WTC11 (cell line): Measurements from ENCODE around the gene MCF2L2. TPM values are rescaled to one million over a fixed set of nuclear protein-coding genes. Genes with fewer than 3 reads are reported as not detected.

Experiments
- ATAC-seq: fragments of 200-7000 bp; cut with Tn5 transposase; 2 replicates; pipeline ENCODE4 v1.10.0; 2021; ENCODE audit warnings: mild to moderate bottlenecking, moderate library complexity
- CTCF ChIA-PET: fragments of 300-600 bp; sonication (Branson Sonifier 250); formaldehyde crosslinking; loops from one replicate; lab custom pipeline; 2021; ENCODE audit warnings: antibody characterized with exemption; lab: Charles Lee
- POLR2A ChIA-PET: fragments of 350-600 bp; sonication (Branson Sonifier 250); formaldehyde crosslinking; loops from one replicate; lab custom pipeline; 2021; ENCODE audit warnings: antibody characterized with exemption; lab: Charles Lee
- DNase-seq: peaks from one replicate; pipeline ENCODE4 v3.0.0; 2021; ENCODE audit warnings: low spot score
- H3K27ac Mint-ChIP-seq: 2 replicates; pipeline ENCODE4 v1.8.0; 2021; ENCODE audit warnings: mixed read lengths
- H3K27me3 Mint-ChIP-seq: 2 replicates; pipeline ENCODE4 v1.8.0; 2021; ENCODE audit warnings: low read depth, mild to moderate bottlenecking, moderate library complexity, mixed read lengths
- H3K36me3 Mint-ChIP-seq: 2 replicates; pipeline ENCODE4 v1.8.0; 2021; ENCODE audit warnings: mixed read lengths
- H3K4me1 Mint-ChIP-seq: 2 replicates; pipeline ENCODE4 v1.8.0; 2022; ENCODE audit warnings: mixed read lengths
- H3K4me3 Mint-ChIP-seq: 2 replicates; pipeline ENCODE4 v1.8.0; 2021; ENCODE audit warnings: mild to moderate bottlenecking, moderate library complexity, mixed read lengths
- H3K9me3 Mint-ChIP-seq: 2 replicates; pipeline ENCODE4 v1.8.0; 2021; ENCODE audit warnings: mixed read lengths
- ATF3 ChIP-seq: sonication (generic); formaldehyde crosslinking; conservative IDR thresholded peaks from 2 replicates; pipeline ENCODE4 v1.8.1; 2022; ENCODE audit warnings: mild to moderate bottlenecking, missing genetic modification reagents
- CREB1 ChIP-seq: sonication (generic); formaldehyde crosslinking; IDR thresholded peaks from 2 replicates; pipeline ENCODE4 v1.8.0; 2023; ENCODE audit warnings: mild to moderate bottlenecking, missing genetic modification reagents
- E2F5 ChIP-seq: sonication (generic); formaldehyde crosslinking; IDR thresholded peaks from 2 replicates; pipeline ENCODE4 v1.8.1; 2022; ENCODE audit warnings: mild to moderate bottlenecking, moderate library complexity, missing genetic modification reagents
- ELF4 ChIP-seq: sonication (generic); formaldehyde crosslinking; IDR thresholded peaks from 2 replicates; pipeline ENCODE4 v1.8.1; 2022; ENCODE audit warnings: low read depth, mild to moderate bottlenecking, moderate library complexity, missing genetic modification reagents
- HMGA2 ChIP-seq: fragments of 250-450 bp; sonication (Bioruptor Pico); IDR thresholded peaks from 2 replicates; pipeline ENCODE4 v1.4.0; 2021; ENCODE audit warnings: mild to moderate bottlenecking, moderate library complexity
- IRF2 ChIP-seq: sonication (generic); formaldehyde crosslinking; IDR thresholded peaks from 2 replicates; pipeline ENCODE4 v1.8.0; 2022; ENCODE audit warnings: low read depth, missing genetic modification reagents, borderline replicate concordance
- KAT7 ChIP-seq: sonication (generic); formaldehyde crosslinking; IDR thresholded peaks from 2 replicates; pipeline ENCODE4 v1.8.1; 2023; ENCODE audit warnings: missing genetic modification reagents, mild to moderate bottlenecking, borderline replicate concordance
- NFYB ChIP-seq: sonication (generic); formaldehyde crosslinking; conservative IDR thresholded peaks from 2 replicates; pipeline ENCODE4 v1.8.0; 2022; ENCODE audit warnings: low read depth, missing genetic modification reagents
- NR1H2 ChIP-seq: sonication (generic); formaldehyde crosslinking; IDR thresholded peaks from 2 replicates; pipeline ENCODE4 v1.9.0; 2021; ENCODE audit warnings: mild to moderate bottlenecking, moderate library complexity, missing genetic modification reagents
- NR2C2 ChIP-seq: sonication (generic); formaldehyde crosslinking; IDR thresholded peaks from 2 replicates; pipeline ENCODE4 v1.8.0; 2022; ENCODE audit warnings: mild to moderate bottlenecking, missing genetic modification reagents
- PRRX2 ChIP-seq: fragments of 250-450 bp; sonication (Bioruptor Pico); IDR thresholded peaks from 2 replicates; pipeline ENCODE4 v1.8.0; 2021; ENCODE audit warnings: mild to moderate bottlenecking
- SMAD3 ChIP-seq: sonication (generic); formaldehyde crosslinking; IDR thresholded peaks from 2 replicates; pipeline ENCODE4 v1.8.0; 2022; ENCODE audit warnings: missing genetic modification reagents, mild to moderate bottlenecking, borderline replicate concordance
- STAT6 ChIP-seq: sonication (generic); formaldehyde crosslinking; conservative IDR thresholded peaks from 2 replicates; pipeline ENCODE4 v1.8.1; 2023; ENCODE audit warnings: mild to moderate bottlenecking, low read depth, missing genetic modification reagents, moderate library complexity
- TEAD1 ChIP-seq: sonication (generic); formaldehyde crosslinking; IDR thresholded peaks from 2 replicates; pipeline ENCODE4 v1.8.0; 2022; ENCODE audit warnings: mild to moderate bottlenecking, missing genetic modification reagents
- ZBTB43 ChIP-seq: sonication (generic); formaldehyde crosslinking; IDR thresholded peaks from 2 replicates; pipeline ENCODE4 v1.8.1; 2023; ENCODE audit warnings: mild to moderate bottlenecking, missing genetic modification reagents
- ZMAT4 ChIP-seq: fragments of 250-450 bp; sonication (Bioruptor Pico); IDR thresholded peaks from 2 replicates; pipeline ENCODE4 v1.9.0; 2021; ENCODE audit warnings: mild to moderate bottlenecking
- ZNF138 ChIP-seq: sonication (generic); formaldehyde crosslinking; conservative IDR thresholded peaks from 2 replicates; pipeline ENCODE4 v1.8.1; 2022; ENCODE audit warnings: mild to moderate bottlenecking, moderate library complexity, missing genetic modification reagents
- ZNF219 ChIP-seq: sonication (generic); formaldehyde crosslinking; IDR thresholded peaks from 2 replicates; pipeline ENCODE4 v1.8.0; 2023; ENCODE audit warnings: missing genetic modification reagents, mild to moderate bottlenecking, borderline replicate concordance
- ZNF232 ChIP-seq: sonication (generic); formaldehyde crosslinking; IDR thresholded peaks from 2 replicates; pipeline ENCODE4 v1.8.0; 2022; ENCODE audit warnings: mild to moderate bottlenecking, missing genetic modification reagents
- ZNF281 ChIP-seq: sonication (generic); formaldehyde crosslinking; IDR thresholded peaks from 2 replicates; pipeline ENCODE4 v1.8.0; 2023; ENCODE audit warnings: mild to moderate bottlenecking, missing genetic modification reagents
- ZNF425 ChIP-seq: fragments of 250-450 bp; sonication (Bioruptor Pico); conservative IDR thresholded peaks from 2 replicates; pipeline ENCODE4 v1.9.0; 2021; ENCODE audit warnings: mild to moderate bottlenecking
- total RNA-seq: library from RNA; stranded (reverse); gene quantifications from 3 replicates; pipeline ENCODE4 v1.2.3, GENCODE V29; 2021
- TF ChIP-seq, protein P1 (sequence below): fragments of 250-450 bp; sonication (Bioruptor Pico); IDR thresholded peaks from 2 replicates; pipeline ENCODE4 v2.1.2; 2022; ENCODE audit warnings: mild to moderate bottlenecking, moderate library complexity
- TF ChIP-seq, protein P2 (sequence below): sonication (generic); formaldehyde crosslinking; IDR thresholded peaks from 2 replicates; pipeline ENCODE4 v1.8.1; 2023; ENCODE audit warnings: mild to moderate bottlenecking, missing genetic modification reagents, moderate library complexity

Gene MCF2L2
- total RNA-seq, 1 experiment from 2014 or later = 7.5 TPM

DNA sequence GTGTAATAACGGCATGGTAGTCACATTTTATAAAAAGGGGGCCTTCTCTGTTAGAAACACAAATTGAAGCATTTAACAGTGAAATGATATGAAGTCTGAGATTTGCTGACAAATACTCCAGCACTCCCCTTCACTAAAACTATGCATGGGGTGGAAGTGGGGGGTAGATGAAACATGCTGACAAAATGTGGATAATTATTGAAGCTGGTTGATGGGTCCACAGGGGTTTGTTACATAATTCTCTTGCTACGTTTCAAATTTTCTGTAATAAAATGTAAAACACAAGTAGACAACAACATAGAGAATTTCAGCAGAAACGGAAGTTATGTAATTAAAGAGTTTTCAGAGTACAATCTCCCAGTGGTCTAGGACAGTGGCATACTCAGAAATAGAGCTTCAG is 37.0 kb downstream of the MCF2L2 start (continued):
- TF ChIP-seq ZBTB43 (CRISPR knock-in tag) (no peak), HMGA2 (no peak), NR1H2 (CRISPR knock-in tag) (no peak), ZNF232 (no peak), NR2C2 (no peak), TEAD1 (no peak)
- TF ChIP-seq, protein P1, sequence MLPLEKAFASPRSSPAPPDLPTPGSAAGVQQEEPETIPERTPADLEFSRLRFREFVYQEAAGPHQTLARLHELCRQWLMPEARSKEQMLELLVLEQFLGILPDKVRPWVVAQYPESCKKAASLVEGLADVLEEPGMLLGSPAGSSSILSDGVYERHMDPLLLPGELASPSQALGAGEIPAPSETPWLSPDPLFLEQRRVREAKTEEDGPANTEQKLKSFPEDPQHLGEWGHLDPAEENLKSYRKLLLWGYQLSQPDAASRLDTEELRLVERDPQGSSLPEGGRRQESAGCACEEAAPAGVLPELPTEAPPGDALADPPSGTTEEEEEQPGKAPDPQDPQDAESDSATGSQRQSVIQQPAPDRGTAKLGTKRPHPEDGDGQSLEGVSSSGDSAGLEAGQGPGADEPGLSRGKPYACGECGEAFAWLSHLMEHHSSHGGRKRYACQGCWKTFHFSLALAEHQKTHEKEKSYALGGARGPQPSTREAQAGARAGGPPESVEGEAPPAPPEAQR = no peak

GRCh38 chr3:183390844-183391243 is 37.6 kb downstream of the MCF2L2 start:
- DNase-seq (no peak), ATAC-seq (no peak)
- H3K9me3 Mint-ChIP-seq = no peaks in the 10 kb centered on the region
- POLR2A ChIA-PET = no interaction called here
- H3K27me3 Mint-ChIP-seq = no peaks in the 10 kb centered on the region
- H3K4me3 Mint-ChIP-seq = no peak overlapping the region
- no peak overlapping the region for H3K27ac Mint-ChIP-seq
- TF ChIP-seq STAT6 (CRISPR knock-in tag) = no peak
- no peak for TF ChIP-seq ZBTB43 (CRISPR knock-in tag)
- TF ChIP-seq, protein P2, sequence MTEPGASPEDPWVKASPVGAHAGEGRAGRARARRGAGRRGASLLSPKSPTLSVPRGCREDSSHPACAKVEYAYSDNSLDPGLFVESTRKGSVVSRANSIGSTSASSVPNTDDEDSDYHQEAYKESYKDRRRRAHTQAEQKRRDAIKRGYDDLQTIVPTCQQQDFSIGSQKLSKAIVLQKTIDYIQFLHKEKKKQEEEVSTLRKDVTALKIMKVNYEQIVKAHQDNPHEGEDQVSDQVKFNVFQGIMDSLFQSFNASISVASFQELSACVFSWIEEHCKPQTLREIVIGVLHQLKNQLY (CRISPR knock-in tag) = no peak
- TF ChIP-seq ZNF281 (CRISPR knock-in tag) = no peak
- TF ChIP-seq ZMAT4 (CRISPR knock-in tag) = no peak
- no peak for TF ChIP-seq IRF2
- TF ChIP-seq PRRX2 = no peak
- TF ChIP-seq CREB1 = no peak
- TF ChIP-seq KAT7 = no peak
- no peak for TF ChIP-seq TEAD1
- no peak for TF ChIP-seq ZNF219 (CRISPR knock-in tag)
- TF ChIP-seq HMGA2 = no peak
- TF ChIP-seq ZNF425 (CRISPR knock-in tag) = no peak
- no peak for TF ChIP-seq E2F5 (CRISPR knock-in tag)
- TF ChIP-seq NFYB = no peak
- no peak for TF ChIP-seq ZNF138 (CRISPR knock-in tag)
- no peak for TF ChIP-seq ELF4 (CRISPR knock-in tag)
- TF ChIP-seq ATF3 = no peak
- no peak for TF ChIP-seq SMAD3
- H3K36me3 Mint-ChIP-seq = no peaks in the 10 kb centered on the region
- H3K4me1 Mint-ChIP-seq = peaks cover 37% of the 10 kb centered on the region
- CTCF ChIA-PET = no interaction called here
